NOMO-1 (cell line): ENCODE data around the gene SPCS3.
"Not testable (repeated sequence)": the region's sequence is repeated elsewhere in the genome, so short reads cannot be mapped to it uniquely, and the experiment has no call there.

Source experiments
- DNase-seq, 2 experiments: peaks; one replicate each; lab custom pipeline; 2025; ENCODE audit not compliant: unreplicated experiment in 2 of 2; lab: John Stamatoyannopoulos, UW

Gene SPCS3

DNA sequence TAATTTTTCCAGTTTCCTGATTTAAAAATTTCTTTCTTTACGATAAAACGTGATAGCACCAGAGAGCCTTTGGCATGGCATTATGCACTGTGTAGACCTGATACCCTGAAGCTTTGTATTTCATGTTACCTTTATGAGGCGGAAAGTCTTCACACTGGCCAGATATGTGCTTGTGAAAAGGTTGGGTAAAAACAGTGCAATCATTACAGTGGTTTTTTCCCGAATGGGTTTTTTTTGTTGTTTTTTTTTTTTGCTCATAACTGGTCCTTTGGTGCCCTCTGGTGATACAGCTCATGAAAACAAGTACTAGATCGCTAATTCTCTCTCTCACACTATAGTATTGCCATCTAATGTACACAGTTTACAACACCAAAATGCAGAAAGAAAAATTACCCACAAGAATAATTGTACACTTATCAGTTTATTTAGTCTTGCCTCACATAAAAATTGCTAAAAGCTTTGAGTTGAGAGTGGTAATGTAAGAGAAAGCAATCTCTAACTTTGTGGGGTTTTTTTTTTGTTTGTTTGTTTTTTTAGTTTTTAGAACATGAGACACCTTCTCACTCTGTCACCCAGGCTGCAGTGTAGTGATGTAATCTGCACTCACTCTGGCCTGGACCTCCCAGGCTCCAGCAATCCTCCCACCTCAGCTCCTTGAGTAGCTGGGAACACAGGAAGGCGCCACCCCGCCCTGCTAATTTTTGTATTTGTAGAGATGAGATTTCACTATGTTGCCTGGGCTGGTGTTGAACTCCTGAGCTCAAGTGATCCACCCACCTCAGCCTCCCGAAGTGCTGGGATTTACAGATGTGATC is 21.3 kb downstream of the SPCS3 start:
- peak in 1 of 2 experiments; percentile 41 for DNase-seq

DNA sequence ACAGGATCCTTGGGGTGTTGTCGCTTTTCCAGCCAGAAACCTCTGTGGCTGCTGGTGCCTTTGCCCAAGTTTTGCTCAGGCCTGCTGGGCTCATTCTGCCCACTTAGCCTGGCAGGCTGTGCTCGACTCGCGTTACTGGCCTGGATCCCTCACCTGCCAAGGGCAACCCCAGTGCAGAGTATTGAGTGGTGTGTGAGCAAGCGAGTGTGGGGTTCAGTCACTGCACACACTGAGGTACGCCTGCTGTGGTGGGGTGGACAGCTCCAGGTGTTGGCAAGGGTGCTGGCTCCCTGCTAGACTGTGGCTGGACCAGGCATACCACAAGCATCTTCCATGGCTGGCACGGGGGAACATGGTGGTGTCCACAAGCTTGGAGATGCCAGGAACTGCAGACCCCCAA is 22.6 kb downstream of the SPCS3 start:
- no peak for DNase-seq

DNA sequence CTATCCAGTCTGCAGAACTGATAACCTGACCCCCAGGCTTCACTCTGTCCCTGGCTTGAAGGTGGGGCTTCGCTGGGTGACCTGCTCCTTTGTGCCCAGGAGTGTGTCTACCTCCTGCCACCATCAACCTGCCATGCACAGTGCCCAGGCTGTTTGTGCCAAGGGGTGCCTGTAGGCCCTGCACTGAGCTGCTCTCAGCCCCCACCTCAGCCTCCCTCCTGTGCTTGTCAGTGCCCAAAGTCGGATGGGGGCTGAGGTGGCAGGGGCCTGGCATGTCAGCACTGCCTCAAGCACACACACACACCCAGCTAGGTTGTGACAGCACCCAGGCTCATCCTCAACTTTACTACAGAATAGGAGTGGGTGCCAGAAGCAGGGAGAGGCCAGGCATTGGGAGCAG is 23.5 kb downstream of the SPCS3 start:
- no peak for DNase-seq

DNA sequence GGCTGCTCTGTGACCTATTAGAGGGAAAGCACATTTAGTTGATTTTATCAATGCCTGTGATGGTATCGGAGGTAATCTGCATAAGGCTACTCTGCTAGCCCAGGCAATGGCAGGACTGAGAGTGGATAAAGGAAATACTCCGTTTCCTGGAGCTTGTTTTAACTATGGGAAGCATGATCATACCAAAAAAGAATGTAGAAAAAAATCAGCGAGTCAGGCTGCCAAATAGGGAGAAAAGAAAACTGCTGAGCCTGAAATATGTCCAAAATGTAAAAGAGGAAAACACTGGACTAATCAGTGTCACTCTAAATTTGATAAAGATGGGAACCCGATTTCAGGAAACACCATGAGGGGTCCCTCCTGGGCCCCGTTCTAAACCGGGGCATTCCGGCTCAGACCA is 25.6 kb downstream of the SPCS3 start:
- not testable (repeated sequence) for DNase-seq

DNA sequence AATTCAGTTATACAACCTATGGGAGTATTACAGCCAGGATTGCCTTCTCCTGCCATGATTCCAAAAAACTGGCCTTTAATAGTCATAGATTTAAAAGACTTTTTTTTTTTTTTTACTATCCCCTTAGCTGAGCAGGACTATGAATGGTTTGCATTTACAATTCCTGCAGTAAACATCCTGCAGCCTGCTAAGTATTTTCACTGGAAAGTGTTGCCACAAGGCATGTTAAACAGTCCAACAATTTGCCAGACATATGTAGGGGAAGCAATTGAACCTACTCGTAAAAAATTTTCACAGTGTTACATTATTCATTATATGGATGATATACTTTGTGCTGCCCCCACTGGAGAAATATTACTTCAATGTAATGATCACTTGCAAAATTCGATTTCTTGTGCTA is 27.1 kb downstream of the SPCS3 start:
- not testable (repeated sequence) for DNase-seq

DNA sequence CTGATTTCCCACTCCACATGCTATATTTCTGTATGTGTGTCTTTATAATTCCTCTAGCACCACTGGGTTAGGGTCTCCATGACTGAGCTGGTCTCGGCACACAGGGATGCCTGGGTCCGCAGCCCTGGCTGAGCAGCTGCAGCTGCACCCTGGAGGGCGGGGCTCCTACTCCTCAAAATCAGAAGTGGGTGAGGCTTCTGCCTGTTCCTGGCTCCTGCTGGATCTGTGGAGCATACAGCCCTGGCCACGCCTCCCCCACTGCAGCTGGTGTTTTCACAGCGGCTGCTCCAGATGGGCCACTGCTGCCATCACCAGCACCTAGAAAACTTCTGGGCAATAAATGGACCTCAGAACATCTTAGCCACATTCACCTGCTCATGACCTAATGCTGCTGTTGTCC is 30.9 kb downstream of the SPCS3 start:
- no peak for DNase-seq

DNA sequence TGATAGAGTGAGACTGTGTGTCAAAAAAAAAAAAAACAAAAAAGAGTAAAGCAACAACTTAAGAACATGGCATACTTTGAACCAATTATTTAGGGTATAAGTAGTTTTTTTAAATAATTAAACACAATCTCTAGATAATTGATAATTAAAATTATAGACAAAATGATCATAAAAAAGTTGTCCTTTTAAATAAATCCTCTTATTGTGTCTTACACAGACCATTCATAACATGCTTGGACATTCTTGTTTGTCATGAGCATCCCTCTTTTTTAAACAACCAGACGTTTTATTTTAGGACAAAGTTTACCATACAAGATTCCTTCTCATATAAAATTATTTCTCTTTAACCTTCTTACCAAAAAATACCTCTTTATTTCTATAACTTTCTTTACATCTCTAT is 35.1 kb downstream of the SPCS3 start:
- DNase-seq: no peak

DNA sequence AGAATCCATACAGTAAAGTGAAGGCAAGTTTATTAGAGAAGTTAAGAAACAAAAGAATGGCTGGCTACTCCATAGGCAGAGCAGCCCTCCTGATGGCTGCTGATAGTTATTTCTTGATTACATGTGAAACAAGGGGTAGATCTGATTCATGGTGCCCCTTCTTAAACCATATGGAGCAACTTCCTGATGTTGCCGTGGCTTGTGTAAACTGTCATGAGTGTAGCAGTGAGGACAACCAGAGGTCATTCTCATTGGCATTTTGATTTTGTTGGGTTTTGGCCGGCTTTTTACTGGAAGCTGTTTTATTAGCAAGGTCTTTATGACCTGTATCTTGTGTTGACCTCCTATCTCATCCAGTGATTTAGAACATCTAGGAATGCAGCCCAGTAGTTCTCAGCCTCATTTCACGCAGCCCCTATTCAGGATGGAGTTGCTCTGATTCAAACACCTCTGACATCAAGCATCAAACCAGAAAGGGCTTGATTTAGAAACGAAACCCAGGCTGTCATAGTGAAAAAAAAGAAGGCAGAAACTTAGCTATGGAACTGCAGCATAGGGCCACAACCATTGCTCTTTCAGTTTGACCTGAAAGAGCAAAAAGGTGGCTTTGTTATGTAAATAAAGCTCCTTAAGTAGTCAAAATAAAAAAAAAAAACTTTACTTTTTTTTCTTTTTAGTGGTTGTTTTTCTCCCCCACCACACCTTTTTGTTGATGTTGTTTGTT is 37.8 kb downstream of the SPCS3 start:
- peak in 1 of 2 experiments; percentile 13 for DNase-seq

DNA sequence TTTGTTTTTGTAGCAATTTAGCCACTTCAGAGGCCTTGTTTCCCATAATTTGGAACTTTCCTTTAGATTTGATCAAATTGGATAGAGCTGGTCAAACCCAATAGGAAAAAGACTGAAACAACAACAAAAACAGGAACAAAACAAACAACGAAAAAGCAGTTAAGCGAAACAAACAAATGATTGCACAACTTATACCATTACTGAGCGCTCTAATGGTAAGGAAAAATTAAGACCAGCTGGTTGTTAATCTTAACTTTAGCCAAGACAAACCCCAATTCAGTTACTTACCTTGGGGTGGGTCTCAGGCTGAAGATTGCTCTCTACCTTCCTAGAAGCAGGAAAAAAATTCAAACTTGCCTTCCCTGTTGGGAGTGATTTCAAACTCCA is 38.3 kb downstream of the SPCS3 start:
- no peak for DNase-seq

DNA sequence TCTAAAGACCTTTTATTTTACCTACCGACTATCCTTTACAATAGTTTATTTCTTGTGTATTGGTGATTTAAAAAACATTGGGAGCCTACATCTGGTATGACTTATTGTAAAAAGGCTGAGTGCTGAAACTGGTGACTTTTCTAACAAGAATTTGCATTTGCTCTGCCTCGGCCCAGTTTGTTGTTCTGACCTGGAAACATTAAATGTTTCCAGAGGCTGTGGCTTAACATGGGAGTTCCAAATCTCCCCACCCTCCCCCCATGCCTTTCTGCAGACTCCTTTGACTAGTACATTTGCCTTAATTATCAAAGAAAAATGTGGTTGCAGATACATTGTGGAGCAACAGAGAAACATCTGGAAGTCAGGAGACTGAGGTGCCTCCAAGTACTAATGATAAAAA is 39.8 kb downstream of the SPCS3 start:
- DNase-seq: no peak

DNA sequence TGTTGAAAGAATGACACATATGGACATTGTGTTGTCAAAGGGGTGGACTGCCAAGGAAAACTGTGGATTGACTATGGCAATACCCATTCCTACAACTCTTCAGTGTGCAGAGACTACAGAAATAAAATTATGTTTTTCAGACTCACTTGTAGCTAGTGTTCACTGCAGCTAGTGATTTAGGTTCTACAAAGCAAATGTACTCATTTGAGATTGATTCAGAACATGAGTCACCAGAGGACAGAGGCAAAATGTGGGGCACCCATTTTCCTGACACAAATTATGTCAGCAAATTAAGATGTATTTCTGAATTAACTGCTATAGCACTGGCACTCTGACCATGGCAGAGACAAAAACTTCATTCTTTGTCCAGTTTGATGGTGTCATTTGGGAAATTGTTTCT is 40.7 kb downstream of the SPCS3 start:
- DNase-seq: no peak

DNA sequence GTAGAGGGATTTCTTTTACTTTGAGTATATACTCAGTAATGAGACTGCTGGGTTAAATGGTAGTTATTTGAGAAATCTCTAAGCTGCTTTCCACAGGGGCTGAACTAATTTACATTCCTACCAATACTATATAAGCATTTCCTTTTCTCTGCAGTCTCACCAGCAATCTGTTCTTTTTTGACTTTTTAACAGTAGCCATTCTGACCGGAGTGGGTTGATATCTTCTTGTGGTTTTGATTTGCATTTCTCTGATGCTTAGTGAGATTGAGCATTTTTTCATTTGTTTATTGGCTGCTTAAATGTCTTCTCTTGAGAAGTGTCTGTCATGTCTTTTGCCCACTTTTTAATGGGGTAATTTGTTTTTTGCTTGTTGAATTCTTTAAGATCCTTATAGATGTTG is 43.3 kb downstream of the SPCS3 start:
- DNase-seq: no peak

DNA sequence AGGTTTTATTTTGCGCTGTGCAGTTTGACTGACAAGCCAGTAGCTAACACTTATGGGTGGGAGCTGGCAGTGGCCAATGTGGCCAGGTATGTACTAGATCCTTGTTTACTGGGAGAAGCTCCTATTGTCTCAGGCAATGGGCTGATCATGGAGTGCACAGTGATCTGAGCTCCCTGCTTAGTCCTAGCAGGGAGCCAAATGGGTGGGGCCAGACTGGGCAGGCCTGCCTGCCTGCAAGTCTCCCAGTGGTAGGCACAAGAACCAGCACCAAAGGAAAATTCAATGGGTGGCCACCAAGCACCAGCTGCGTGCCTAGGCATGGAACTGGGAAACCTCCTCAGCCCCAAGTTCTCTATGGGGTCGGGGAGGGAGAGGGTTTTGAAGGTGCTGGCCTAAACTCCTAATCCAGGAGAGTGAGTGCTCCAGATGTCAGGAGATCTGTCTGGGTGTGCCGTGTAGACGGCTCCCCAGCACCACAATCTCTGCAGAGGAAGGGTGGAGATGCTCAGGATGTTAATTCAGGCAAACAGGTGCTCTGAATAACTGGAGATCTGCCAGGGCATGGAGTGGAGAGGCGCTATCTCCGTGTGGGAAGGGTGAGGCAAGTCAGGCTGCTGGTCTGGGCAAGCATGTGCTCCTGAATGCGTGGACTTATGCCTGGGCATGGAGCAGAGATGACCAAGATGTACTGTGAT is 48.2 kb downstream of the SPCS3 start:
- no peak for DNase-seq

DNA sequence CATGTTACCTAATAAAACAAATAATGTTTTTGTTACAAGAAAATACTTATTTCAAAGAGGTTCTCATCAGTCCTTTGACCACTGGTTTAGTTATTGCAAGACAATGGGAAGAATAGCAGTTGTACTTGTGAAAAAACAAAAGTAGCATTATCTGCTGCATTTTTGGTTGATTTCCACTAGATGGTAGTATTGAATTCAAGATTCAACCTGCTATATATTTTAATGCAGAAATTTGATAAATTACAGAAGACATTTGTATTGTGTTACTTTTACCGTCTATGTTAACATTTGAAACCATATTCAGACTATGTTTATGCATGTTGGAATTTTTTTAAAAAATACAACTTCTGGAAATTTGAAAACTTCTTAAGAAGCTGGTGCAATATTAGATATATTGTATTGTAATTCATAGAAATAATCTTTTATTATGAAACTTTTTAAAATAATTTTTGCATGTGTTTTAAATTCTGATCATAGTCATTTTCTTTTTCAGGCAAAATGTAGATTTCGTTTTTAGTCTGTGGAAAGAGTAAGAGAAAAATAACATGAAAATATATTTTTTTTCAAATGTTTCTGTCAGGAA is 56.4 kb downstream of the SPCS3 start:
- DNase-seq: peak in 1 of 2 experiments; percentile 5

DNA sequence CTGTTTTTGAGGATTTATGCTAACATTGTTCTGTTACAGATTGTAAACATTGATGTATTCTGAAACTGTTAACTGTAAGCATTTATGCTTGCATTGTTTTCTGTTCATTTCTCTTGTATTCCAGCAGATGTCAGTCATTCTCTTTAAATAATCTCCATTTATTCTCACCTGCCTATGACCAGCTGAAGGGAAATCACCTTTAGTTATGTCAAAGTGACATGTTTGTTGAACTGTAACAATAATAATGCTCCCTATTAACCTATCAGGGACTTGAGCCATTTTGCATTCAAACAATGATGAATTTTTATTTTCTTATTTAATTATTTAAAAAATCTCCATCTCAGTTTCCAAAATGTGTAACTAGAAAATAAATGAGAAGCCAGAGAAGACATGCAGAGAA is 58.0 kb downstream of the SPCS3 start:
- DNase-seq: peak in 1 of 2 experiments; percentile 15

DNA sequence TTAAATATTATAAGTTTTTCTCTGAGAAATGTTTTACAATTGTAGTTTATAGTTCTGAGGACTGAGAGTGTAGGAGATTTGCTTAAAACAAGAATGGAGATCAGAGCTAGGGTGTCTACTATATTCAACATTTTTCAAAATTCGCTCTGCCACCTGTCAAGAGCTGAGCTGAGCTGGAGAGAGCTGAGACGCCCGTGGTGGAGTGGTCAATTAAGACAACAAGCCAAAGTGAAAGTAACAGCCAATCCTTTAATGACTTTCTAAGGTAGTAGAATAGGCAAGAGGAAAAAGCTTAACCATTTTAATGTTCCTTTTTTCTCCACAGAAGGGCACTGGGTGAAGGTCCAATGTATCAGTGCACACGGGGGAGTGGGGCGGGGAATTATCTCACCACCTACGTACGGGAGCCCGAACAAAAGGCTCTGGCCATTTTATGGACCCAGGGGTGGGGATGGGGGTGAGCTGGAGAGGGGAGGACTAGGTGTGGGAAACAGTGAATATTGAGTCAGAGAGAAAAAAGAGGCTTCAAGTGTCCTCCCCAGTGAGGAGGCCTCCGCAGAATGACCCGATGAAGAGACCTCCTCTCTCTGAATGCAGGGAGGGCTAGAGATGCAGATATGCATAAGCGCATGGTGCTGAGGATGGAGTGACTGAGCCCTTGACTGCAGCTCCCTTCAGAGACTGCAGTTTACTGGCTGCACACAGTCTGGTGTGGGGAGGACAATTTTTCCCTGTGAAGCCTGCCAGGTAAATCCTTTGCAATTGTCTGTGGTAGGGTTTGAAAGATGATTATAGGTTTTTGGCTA is 60.8 kb downstream of the SPCS3 start:
- no peak for DNase-seq
